Left ventricle myocardium inferior (tissue), 1 donor: ENCODE data around the gene DUOX1. TPM values are rescaled to one million over a fixed set of nuclear protein-coding genes. Genes with fewer than 3 reads are reported as not detected.
"Not testable (repeated sequence)": the region's sequence is repeated elsewhere in the genome, so short reads cannot be mapped to it uniquely, and the experiment has no call there.

Source experiments
- DNase-seq: peaks from one replicate; pipeline ENCODE4 v3.0.0-alpha.2; 2020
- H3K27ac ChIP-seq: fragments of 200-600 bp; replicated peaks from 2 replicates; pipeline ENCODE4 v1.8.0; 2021
- H3K27me3 ChIP-seq: fragments of 200-600 bp; 2 replicates; pipeline ENCODE4 v1.8.0; 2021; ENCODE audit warnings: low read depth
- H3K36me3 ChIP-seq: fragments of 200-600 bp; 2 replicates; pipeline ENCODE4 v1.8.0; 2021
- H3K4me1 ChIP-seq: fragments of 200-600 bp; 2 replicates; pipeline ENCODE4 v1.8.0; 2021
- H3K4me3 ChIP-seq: fragments of 200-600 bp; 2 replicates; pipeline ENCODE4 v1.8.0; 2021; ENCODE audit warnings: mild to moderate bottlenecking, moderate library complexity
- H3K9me3 ChIP-seq: fragments of 200-600 bp; replicated peaks from 2 replicates; pipeline ENCODE4 v1.8.0; 2021
- CTCF ChIP-seq: fragments of 200-600 bp; IDR thresholded peaks from 2 replicates; pipeline ENCODE4 v1.8.0; 2021; ENCODE audit warnings: antibody characterized with exemption, mild to moderate bottlenecking, borderline replicate concordance
- intact Hi-C: fragments of 100-400 bp; cut with micrococcal nuclease; formaldehyde crosslinking; loops from one replicate; pipeline ENCODE4 v1.11.0; 2022
- long read RNA-seq: library from polyadenylated mRNA; unstranded; transcript quantifications from one replicate; pipeline ENCODE4 v2.0.0, GENCODE V29; 2021
- total RNA-seq: library from RNA; stranded (reverse); fragmentation: NEBNext Ultra II Directional; extraction: Animal tissue kit (Norgen Biotek cat#: 25700); gene quantifications from one replicate; pipeline ENCODE4 v1.2.1, GENCODE V29; 2021
- donor health status: DM: no; HTN: yes; CAD: no; lungs with severe emphysema.

Gene DUOX1
- 0.80 TPM for total RNA-seq
- long read RNA-seq, partial matches to known transcripts, result 1 of 6 reads
- long read RNA-seq, other reads (novel, unspliced or antisense), result 5 of 6 reads

GRCh38 chr15:45129651-45130129, at the start of gene DUOX1, which contains the start of gene DUOXA1:
Gene DUOX1 (plus strand): TSS chr15:45129994. CDS start chr15:45131967, 1,973 bp downstream.
Gene DUOXA1 (minus strand): TSS chr15:45129879. CDS start chr15:45123014, 6,865 bp downstream.
- H3K4me3 ChIP-seq, result peak within 1 kb of the TSS; percentile 63
- no peak for TF ChIP-seq CTCF
- intact Hi-C loops, result no loop called here
- peak; percentile 51 for DNase-seq
- H3K4me1 ChIP-seq, result peaks cover 17% of the 10 kb centered on the region
- no peaks in the 10 kb centered on the region for H3K36me3 ChIP-seq
- H3K27ac ChIP-seq, result no peak within 1 kb of the TSS
- H3K27me3 ChIP-seq, result peaks cover 81% of the 10 kb centered on the region
- H3K9me3 ChIP-seq, result no peaks in the 10 kb centered on the region

DNA sequence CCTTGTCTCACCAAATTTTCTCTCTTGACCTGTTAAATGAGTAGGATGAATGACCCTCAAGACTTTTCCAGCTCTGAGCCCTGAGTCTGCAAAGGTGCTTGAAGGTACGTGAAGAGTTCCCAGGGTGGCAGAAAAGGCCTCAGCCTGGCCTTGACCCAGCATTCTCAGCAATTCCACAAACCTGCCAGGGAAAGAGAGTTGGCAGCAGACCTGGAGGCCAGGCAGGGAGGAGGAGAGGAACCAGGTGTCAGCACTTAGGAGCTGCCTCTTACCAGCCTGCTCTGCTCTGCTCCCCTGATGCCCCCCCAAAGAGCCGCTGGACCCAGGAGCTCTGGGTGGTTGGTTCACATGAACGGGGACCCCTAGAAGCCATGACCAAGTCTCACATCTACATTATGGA, 49.2 kb upstream of the DUOX1 start:
- H3K27me3 ChIP-seq, H3K4me3 ChIP-seq, H3K27ac ChIP-seq, H3K36me3 ChIP-seq, DNase-seq, H3K9me3 ChIP-seq, intact Hi-C loops: not testable (repeated sequence)
- peaks cover 35% of the 10 kb centered on the region for H3K4me1 ChIP-seq

DNA sequence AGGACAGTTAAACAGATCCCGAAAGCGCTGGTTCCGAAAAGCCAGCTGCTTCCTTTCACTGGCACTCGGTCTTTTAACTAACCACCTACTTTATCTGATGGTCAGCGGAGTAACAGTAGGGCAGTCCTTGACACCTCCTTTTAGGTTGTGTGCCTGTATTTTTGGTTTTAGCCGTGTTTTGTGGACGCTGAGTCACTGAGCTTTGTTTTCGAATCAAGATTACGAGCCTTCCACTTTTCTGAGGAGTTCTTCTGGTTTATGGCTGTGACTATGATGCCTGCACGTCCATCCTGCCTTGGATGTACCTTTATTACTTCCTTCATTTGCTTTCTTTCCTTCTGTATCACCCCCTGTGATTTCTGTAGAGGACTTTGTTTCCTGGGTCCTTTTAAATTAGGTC, 47.4 kb upstream of the DUOX1 start:
- H3K36me3 ChIP-seq, intact Hi-C loops, DNase-seq, H3K27me3 ChIP-seq, H3K27ac ChIP-seq, H3K4me3 ChIP-seq, H3K9me3 ChIP-seq: not testable (repeated sequence)
- peaks cover 31% of the 10 kb centered on the region for H3K4me1 ChIP-seq

GRCh38 chr15:45083223-45083622, 46.6 kb upstream of the DUOX1 start:
- DNase-seq, result no peak
- no peak for TF ChIP-seq CTCF
- intact Hi-C loops, result no loop called here

DNA sequence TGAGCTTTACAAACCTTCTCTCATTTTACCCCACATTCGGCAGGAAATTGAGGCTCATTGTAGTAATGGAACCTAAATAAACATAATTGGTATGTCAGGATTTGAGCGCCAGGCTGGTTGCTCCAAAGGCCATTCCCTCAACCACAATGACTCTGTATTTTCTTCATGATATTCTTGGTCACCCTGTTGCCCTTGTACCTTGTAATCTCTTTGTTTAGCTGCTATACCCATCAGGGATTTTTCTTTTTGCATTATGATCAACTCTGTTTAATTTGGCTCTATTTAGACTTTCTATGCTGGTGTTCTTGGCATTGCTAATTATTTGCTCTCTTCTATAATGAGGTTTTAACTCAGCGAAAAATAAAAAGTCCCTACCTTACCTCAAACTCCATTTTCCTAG, 45.6 kb upstream of the DUOX1 start:
- Histone ChIP-seq H3K27ac (no peak overlapping the region), H3K27me3 (peaks cover 5% of the 10 kb centered on the region), H3K9me3 (no peaks in the 10 kb centered on the region), H3K36me3 (no peaks in the 10 kb centered on the region), H3K4me3 (no peak overlapping the region), H3K4me1 (peaks cover 24% of the 10 kb centered on the region)
- no peak for TF ChIP-seq CTCF
- DNase-seq, result no peak
- intact Hi-C loops, result no loop called here

More at GRCh38 chr15:45083223-45083622, 46.6 kb upstream of the DUOX1 start:
- Histone ChIP-seq H3K36me3 (no peaks in the 10 kb centered on the region), H3K27me3 (peaks cover 5% of the 10 kb centered on the region), H3K4me1 (peaks cover 24% of the 10 kb centered on the region), H3K9me3 (no peaks in the 10 kb centered on the region), H3K27ac (no peak overlapping the region), H3K4me3 (no peak overlapping the region)

DNA sequence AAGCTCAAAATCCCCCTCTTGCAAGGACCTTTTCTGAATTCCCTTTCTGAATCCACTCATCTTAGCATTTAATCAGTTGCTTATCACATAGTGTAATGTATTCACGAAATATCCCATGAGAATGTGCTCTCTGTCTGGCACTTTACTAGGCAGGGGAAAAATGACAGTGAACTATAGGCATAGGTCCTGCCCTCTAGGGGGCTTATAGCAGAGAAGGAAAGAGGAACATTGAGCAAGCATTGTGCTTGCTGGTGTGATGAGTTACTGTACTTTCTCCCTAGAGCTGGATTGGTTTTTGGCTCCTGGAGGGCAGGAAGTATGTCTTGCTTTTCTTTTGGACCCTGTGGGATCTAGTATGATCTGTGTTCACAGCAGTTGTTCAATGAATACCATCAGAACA, 42.3 kb upstream of the DUOX1 start:
- peaks cover 9% of the 10 kb centered on the region for H3K27me3 ChIP-seq
- peaks cover 4% of the 10 kb centered on the region for H3K4me1 ChIP-seq
- no peak overlapping the region for H3K4me3 ChIP-seq
- intact Hi-C loops, result no loop called here
- no peak for TF ChIP-seq CTCF
- H3K27ac ChIP-seq, result no peak overlapping the region
- no peaks in the 10 kb centered on the region for H3K36me3 ChIP-seq
- DNase-seq, result no peak
- no peaks in the 10 kb centered on the region for H3K9me3 ChIP-seq
